K562 (cell line): Measurements from ENCODE around the gene LZTR1. TPM values are rescaled to one million over a fixed set of nuclear protein-coding genes. Genes with fewer than 3 reads are reported as not detected.

ENCODE experiments used
- ARID1B ChIP-seq: fragments of 450-650 bp; IDR thresholded peaks from 2 replicates; pipeline ENCODE4 v1.6.1; 2016; ENCODE audit warnings: antibody characterized with exemption, mild to moderate bottlenecking, inconsistent platforms
- ARNT ChIP-seq, 2 experiments: fragments of 450-650 bp; IDR thresholded peaks; 2 replicates each; pipeline ENCODE4 v1.6.1; 2016; ENCODE audit warnings: mild to moderate bottlenecking in 1 of 2
- CHD1 ChIP-seq: fragments of 200-600 bp; sonication (generic); IDR thresholded peaks from one replicate; pipeline ENCODE4 v1.6.1; 2012; ENCODE audit warnings: mild to moderate bottlenecking, moderate library complexity, low read length, inconsistent platforms
- CREB3 ChIP-seq: fragments of 450-650 bp; conservative IDR thresholded peaks from 2 replicates; pipeline ENCODE4 v1.6.1; 2016; ENCODE audit warnings: missing genetic modification characterization, low read depth, mild to moderate bottlenecking, missing compliant biosample characterization, moderate library complexity
- FOXK2 ChIP-seq, 2 experiments: fragments of 450-650 bp; IDR thresholded peaks in 1 of 2; conservative IDR thresholded peaks in 1 of 2; 2 replicates each; pipeline ENCODE4 v1.6.1; 2016; ENCODE audit warnings: low read depth in 2 of 2, mild to moderate bottlenecking in 1 of 2
- HIVEP1 ChIP-seq: fragments of 250-450 bp; sonication (Bioruptor Pico); IDR thresholded peaks from 2 replicates; pipeline ENCODE4 v1.4.0; 2020; ENCODE audit warnings: mild to moderate bottlenecking
- KLF1 ChIP-seq: fragments of 450-650 bp; IDR thresholded peaks from 2 replicates; pipeline ENCODE4 v1.6.1; 2016; ENCODE audit warnings: missing genetic modification characterization, missing compliant biosample characterization
- MCM5 ChIP-seq: fragments of 450-650 bp; IDR thresholded peaks from 2 replicates; pipeline ENCODE4 v1.6.1; 2016; ENCODE audit warnings: low read depth
- PHB ChIP-seq: fragments of 250-450 bp; sonication (Bioruptor Pico); IDR thresholded peaks from 2 replicates; pipeline ENCODE4 v1.5.0; 2021
- POLR2B ChIP-seq: fragments of 450-650 bp; IDR thresholded peaks from 2 replicates; pipeline ENCODE4 v1.6.1; 2018; ENCODE audit warnings: low read depth; ENCODE audit not compliant: partially characterized antibody
- RBM17 ChIP-seq: fragments of 200-400 bp; formaldehyde crosslinking; IDR thresholded peaks from 2 replicates; pipeline ENCODE4 v1.6.1; 2017; ENCODE audit warnings: low read depth, mild to moderate bottlenecking, low read length, borderline replicate concordance
- RFX7 ChIP-seq: fragments of 250-450 bp; sonication (Bioruptor Pico); IDR thresholded peaks from 2 replicates; pipeline ENCODE4 v1.5.1; 2021; ENCODE audit warnings: mild to moderate bottlenecking
- SAP30 ChIP-seq: fragments of 200-600 bp; sonication (generic); IDR thresholded peaks from 2 replicates; pipeline ENCODE4 v1.6.1; 2012; ENCODE audit warnings: borderline replicate concordance, low read depth, mild to moderate bottlenecking, moderate library complexity, low read length, control low read depth, inconsistent platforms; ENCODE audit not compliant: insufficient read depth, poor library complexity, severe bottlenecking
- SMAD2 ChIP-seq: fragments of 150-350 bp; IDR thresholded peaks from 2 replicates; pipeline ENCODE4 v1.6.1; 2014; ENCODE audit warnings: low read depth, mild to moderate bottlenecking, low read length
- ZKSCAN3 ChIP-seq: fragments of 250-450 bp; sonication (Bioruptor Pico); IDR thresholded peaks from 2 replicates; pipeline ENCODE4 v1.4.0; 2020
- ZNF165 ChIP-seq: fragments of 250-450 bp; sonication (Bioruptor Pico); IDR thresholded peaks from 2 replicates; pipeline ENCODE4 v1.4.0; 2020; ENCODE audit warnings: borderline replicate concordance
- ZNF274 ChIP-seq: IDR thresholded peaks from 2 replicates; pipeline ENCODE4 v1.6.1; 2011; ENCODE audit warnings: low read depth, mild to moderate bottlenecking, low read length, moderate library complexity, borderline replicate concordance
- ZNF408 ChIP-seq: fragments of 250-450 bp; sonication (Bioruptor Pico); IDR thresholded peaks from 2 replicates; pipeline ENCODE4 v1.4.0; 2020; ENCODE audit warnings: low read depth, mild to moderate bottlenecking, moderate library complexity
- polyA plus RNA-seq, 8 experiments: library from polyadenylated mRNA; depleted of rRNA in 4 of 8; stranded (reverse) in 5 of 8; unstranded in 3 of 8; fragments of >200 nt; fragmentation: Nextera tagmentation in 2 of 8; fragmentation: Illumina TruSeq in 1 of 8; extraction: Ambion mirVana in 2 of 8; extraction: Trizol in 1 of 8; gene quantifications; 2 replicates each; pipeline versions ENCODE4 v1.2.1 to v1.2.3, GENCODE V29; 2011 to 2014; ENCODE audit warnings: inconsistent platforms in 1 of 8, missing spikeins in 1 of 8
- total RNA-seq, 7 experiments: library from RNA; depleted of rRNA in 6 of 7; stranded (reverse); fragments of >200 nt in 6 of 7; fragmentation: Illumina TruSeq in 2 of 7; extraction: Trizol in 2 of 7; gene quantifications; 2 replicates each; pipeline versions ENCODE4 v1.2.1 to v1.2.3, GENCODE V29; 2011 to 2021; ENCODE audit warnings: low replicate concordance in 1 of 7
- TF ChIP-seq, protein P1 (sequence below): fragments of 450-650 bp; IDR thresholded peaks from 2 replicates; pipeline ENCODE4 v1.6.1; 2016; ENCODE audit warnings: mild to moderate bottlenecking
- TF ChIP-seq, protein P2 (sequence below), 2 experiments: IDR thresholded peaks; 2 replicates each; pipeline ENCODE4 v1.6.1; 2012; ENCODE audit warnings: improper control_type of control experiment in 2 of 2, low read depth in 2 of 2, low read length in 2 of 2, borderline replicate concordance in 1 of 2
- TF ChIP-seq, protein P3 (sequence below): IDR thresholded peaks from 2 replicates; pipeline ENCODE4 v1.6.1; 2012; ENCODE audit warnings: low read depth, low read length, improper control_type of control experiment, borderline replicate concordance

The LZTR1 gene
- total and polyA plus RNA-seq, 9 of the 15 experiments (the other 6 are each of a cell fraction or from before 2014, with no cell fraction given): 2.2 to 135 (median 63.0) TPM

DNA sequence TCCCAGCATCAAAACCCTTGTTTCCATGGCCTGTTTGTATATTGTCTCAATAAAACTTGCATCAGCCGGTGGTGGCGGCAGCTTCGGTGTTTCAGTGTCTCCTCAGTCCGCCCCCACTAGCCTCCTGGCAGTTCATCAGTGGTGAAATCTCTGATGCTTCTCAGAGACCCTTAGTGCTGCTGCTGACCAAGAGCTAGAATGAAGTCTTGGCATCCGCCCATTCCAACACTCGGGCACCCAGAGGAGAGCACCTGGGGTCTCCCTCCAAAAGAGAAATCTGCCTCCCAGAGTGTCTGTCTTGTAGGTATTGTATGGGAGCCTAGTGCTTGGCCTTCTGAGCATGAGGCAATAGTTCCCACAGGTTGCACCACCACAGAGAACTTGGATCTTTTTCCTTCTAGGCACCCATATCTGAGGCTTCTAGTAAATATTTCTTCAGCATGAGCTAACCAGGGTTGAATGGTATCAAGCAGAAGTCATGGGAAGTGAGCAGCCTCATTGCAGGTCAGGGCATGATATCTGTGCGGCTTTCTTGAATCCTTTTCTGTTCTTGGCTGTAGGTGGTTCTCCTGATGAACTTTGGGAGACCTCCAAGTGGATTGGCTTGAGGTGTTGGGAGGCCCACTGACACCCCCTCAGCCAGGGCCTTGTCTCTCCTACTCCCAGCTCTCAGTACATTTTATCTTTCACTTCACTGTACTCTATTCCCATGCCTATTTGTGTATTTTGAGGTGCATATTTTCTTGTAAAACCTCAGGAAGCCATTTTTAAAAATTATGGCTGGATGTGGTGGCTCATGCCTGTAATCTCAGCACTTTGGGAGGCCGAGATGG is 28.2 kb upstream of the LZTR1 start (continued):
- no peak for TF ChIP-seq RFX7 (CRISPR knock-in tag)
- no peak for TF ChIP-seq ZNF274
- peak; percentile 20; the same call in 1 of the 2 replicates for TF ChIP-seq KLF1
- no peak for TF ChIP-seq CREB3 (tag)
- TF ChIP-seq ZNF408 (CRISPR knock-in tag): no peak
- peak; percentile 94; the same call in 1 of the 2 replicates for TF ChIP-seq PHB (CRISPR knock-in tag)
- TF ChIP-seq SAP30: no peak
- TF ChIP-seq ZKSCAN3 (CRISPR knock-in tag): no peak
- TF ChIP-seq, protein P1, sequence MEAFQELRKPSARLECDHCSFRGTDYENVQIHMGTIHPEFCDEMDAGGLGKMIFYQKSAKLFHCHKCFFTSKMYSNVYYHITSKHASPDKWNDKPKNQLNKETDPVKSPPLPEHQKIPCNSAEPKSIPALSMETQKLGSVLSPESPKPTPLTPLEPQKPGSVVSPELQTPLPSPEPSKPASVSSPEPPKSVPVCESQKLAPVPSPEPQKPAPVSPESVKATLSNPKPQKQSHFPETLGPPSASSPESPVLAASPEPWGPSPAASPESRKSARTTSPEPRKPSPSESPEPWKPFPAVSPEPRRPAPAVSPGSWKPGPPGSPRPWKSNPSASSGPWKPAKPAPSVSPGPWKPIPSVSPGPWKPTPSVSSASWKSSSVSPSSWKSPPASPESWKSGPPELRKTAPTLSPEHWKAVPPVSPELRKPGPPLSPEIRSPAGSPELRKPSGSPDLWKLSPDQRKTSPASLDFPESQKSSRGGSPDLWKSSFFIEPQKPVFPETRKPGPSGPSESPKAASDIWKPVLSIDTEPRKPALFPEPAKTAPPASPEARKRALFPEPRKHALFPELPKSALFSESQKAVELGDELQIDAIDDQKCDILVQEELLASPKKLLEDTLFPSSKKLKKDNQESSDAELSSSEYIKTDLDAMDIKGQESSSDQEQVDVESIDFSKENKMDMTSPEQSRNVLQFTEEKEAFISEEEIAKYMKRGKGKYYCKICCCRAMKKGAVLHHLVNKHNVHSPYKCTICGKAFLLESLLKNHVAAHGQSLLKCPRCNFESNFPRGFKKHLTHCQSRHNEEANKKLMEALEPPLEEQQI: no peak
- TF ChIP-seq SMAD2: no peak
- no peak for TF ChIP-seq RBM17
- TF ChIP-seq ZNF165 (CRISPR knock-in tag): no peak
- TF ChIP-seq POLR2B: peak; percentile 57
- TF ChIP-seq MCM5: no peak
- no peak for TF ChIP-seq ARID1B
- TF ChIP-seq, protein P2, sequence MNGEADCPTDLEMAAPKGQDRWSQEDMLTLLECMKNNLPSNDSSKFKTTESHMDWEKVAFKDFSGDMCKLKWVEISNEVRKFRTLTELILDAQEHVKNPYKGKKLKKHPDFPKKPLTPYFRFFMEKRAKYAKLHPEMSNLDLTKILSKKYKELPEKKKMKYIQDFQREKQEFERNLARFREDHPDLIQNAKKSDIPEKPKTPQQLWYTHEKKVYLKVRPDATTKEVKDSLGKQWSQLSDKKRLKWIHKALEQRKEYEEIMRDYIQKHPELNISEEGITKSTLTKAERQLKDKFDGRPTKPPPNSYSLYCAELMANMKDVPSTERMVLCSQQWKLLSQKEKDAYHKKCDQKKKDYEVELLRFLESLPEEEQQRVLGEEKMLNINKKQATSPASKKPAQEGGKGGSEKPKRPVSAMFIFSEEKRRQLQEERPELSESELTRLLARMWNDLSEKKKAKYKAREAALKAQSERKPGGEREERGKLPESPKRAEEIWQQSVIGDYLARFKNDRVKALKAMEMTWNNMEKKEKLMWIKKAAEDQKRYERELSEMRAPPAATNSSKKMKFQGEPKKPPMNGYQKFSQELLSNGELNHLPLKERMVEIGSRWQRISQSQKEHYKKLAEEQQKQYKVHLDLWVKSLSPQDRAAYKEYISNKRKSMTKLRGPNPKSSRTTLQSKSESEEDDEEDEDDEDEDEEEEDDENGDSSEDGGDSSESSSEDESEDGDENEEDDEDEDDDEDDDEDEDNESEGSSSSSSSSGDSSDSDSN (IDR thresholded peaks at IDR 0.05; ENCODE audit: borderline replicate concordance in 1 of 2, low read depth in 2 of 2, low read length in 2 of 2): no peak
- TF ChIP-seq, protein P3, sequence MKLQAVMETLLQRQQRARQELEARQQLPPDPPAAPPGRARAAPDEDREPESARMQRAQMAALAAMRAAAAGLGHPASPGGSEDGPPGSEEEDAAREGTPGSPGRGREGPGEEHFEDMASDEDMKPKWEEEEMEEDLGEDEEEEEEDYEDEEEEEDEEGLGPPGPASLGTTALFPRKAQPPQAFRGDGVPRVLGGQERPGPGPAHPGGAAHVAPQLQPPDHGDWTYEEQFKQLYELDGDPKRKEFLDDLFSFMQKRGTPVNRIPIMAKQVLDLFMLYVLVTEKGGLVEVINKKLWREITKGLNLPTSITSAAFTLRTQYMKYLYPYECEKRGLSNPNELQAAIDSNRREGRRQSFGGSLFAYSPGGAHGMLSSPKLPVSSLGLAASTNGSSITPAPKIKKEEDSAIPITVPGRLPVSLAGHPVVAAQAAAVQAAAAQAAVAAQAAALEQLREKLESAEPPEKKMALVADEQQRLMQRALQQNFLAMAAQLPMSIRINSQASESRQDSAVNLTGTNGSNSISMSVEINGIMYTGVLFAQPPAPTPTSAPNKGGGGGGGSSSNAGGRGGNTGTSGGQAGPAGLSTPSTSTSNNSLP: no peak
- no peak for TF ChIP-seq HIVEP1 (CRISPR knock-in tag)
- no peak; a peak in 1 of 4 replicates for TF ChIP-seq FOXK2 (conservative IDR thresholded peaks at IDR 0.05 in 1 of 2, IDR thresholded peaks at IDR 0.05 in 1 of 2; ENCODE audit: low read depth in 2 of 2)
- TF ChIP-seq CHD1: no peak
- TF ChIP-seq ARNT (IDR thresholded peaks at IDR 0.05): no peak
